ENCODE results near the gene CDC42EP2. TPM values are rescaled to one million over a fixed set of nuclear protein-coding genes. Genes with fewer than 3 reads are reported as not detected.

The CDC42EP2 gene
- total RNA-seq, 1 experiment from 2014 or later: 11.9 TPM

DNA sequence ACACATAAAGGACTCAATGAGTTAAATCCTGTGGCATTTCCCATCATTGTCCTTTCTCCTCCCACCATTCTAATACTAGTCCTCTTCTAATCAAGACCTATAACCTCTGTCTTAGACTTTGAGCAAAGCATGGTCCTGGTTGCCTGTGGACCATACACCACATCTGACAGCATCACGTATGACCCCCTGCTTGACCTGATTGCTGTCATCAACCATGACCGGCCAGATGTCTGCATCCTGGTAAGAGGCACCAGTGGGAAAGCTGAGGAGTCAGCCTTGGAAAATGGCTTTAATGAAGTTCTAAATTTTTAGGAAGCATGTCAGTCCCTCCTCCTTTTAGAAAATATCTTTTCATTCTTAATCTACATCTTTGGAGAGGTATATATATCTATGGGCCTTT lies 27.1 kb upstream of the CDC42EP2 start:
- no peak for DNase-seq
- Histone ChIP-seq H3K79me2 (ENCODE audit: insufficient read depth, low read length) (no peaks in the 10 kb centered on the region), H2AFZ (ENCODE audit: low read length) (no peak overlapping the region), H4K8ac (replicated peaks; ENCODE audit: insufficient read length, low read depth, low read length) (no peak overlapping the region), H2BK120ac (ENCODE audit: low read depth, low read length, poor library complexity, severe bottlenecking) (no peak overlapping the region), H4K91ac (ENCODE audit: insufficient read length, low read depth, low read length) (no peak overlapping the region), H3K27ac (ENCODE audit: insufficient read length, low read depth, low read length) (no peak overlapping the region), H3K9ac (ENCODE audit: extremely low read depth, insufficient read length, low read length) (no peak overlapping the region), H3K9me3 (ENCODE audit: control insufficient read depth, low read depth, low read length) (no peaks in the 10 kb centered on the region), H2AK5ac (ENCODE audit: insufficient read length, low read length) (no peak overlapping the region), H2BK15ac (ENCODE audit: low read depth, low read length) (no peak overlapping the region), H2BK5ac (ENCODE audit: insufficient read length, low read length) (no peak overlapping the region), H3K23me2 (ENCODE audit: insufficient read length, low read depth, low read length, poor library complexity, severe bottlenecking) (no peaks in the 10 kb centered on the region), H3K18ac (ENCODE audit: insufficient read length, low read depth, low read length) (no peak overlapping the region), H3K4ac (ENCODE audit: low read depth, low read length) (no peak overlapping the region), H3K27me3 (ENCODE audit: insufficient read depth, low read length) (no peaks in the 10 kb centered on the region), H3T11ph (ENCODE audit: low read length) (no peak overlapping the region), H4K20me1 (ENCODE audit: control insufficient read depth, insufficient read depth, insufficient read length) (no peaks in the 10 kb centered on the region), H3K79me1 (ENCODE audit: insufficient read depth, low read depth, low read length, poor library complexity, severe bottlenecking) (no peaks in the 10 kb centered on the region), H4K5ac (ENCODE audit: insufficient read length, low read depth, low read length) (no peak overlapping the region), H3K4me2 (ENCODE audit: insufficient read depth, insufficient read length, low read length) (no peak overlapping the region), H3K23ac (ENCODE audit: insufficient read length, low read depth, low read length) (no peak overlapping the region), H2BK12ac (ENCODE audit: insufficient read length, low read depth, low read length) (no peak overlapping the region), H3K56ac (ENCODE audit: insufficient read length, low read depth, low read length) (no peak overlapping the region), H3K14ac (ENCODE audit: insufficient read depth, low read length) (no peak overlapping the region), H3K4me1 (ENCODE audit: insufficient read depth, low read length) (no peaks in the 10 kb centered on the region; the same call in 1 of the 2 replicates), H2BK20ac (ENCODE audit: low read depth, low read length, poor library complexity, severe bottlenecking) (no peak overlapping the region)
- no CpG with 5 or more reads among the region's 2 CpGs for WGBS (ENCODE audit: extremely low coverage, insufficient read length, low lambda C conversion rate)
- Mint-ChIP-seq H3K27ac (no peak overlapping the region), H3K4me1 (peaks cover 0 to 9% of the 10 kb centered on the region in 2 experiments; a peak in 1 of 4 replicates), H3K36me3 (ENCODE audit: insufficient read depth in 1 of 3, low read depth in 3 of 3) (peaks cover 28 to 90% (median 77%) of the 10 kb centered on the region in 3 experiments), H3K27me3 (ENCODE audit: low read depth) (no peaks in the 10 kb centered on the region), H3K9me3 (no peaks in the 10 kb centered on the region), H3K4me3 (no peak overlapping the region)
- TF ChIP-seq, protein P1, sequence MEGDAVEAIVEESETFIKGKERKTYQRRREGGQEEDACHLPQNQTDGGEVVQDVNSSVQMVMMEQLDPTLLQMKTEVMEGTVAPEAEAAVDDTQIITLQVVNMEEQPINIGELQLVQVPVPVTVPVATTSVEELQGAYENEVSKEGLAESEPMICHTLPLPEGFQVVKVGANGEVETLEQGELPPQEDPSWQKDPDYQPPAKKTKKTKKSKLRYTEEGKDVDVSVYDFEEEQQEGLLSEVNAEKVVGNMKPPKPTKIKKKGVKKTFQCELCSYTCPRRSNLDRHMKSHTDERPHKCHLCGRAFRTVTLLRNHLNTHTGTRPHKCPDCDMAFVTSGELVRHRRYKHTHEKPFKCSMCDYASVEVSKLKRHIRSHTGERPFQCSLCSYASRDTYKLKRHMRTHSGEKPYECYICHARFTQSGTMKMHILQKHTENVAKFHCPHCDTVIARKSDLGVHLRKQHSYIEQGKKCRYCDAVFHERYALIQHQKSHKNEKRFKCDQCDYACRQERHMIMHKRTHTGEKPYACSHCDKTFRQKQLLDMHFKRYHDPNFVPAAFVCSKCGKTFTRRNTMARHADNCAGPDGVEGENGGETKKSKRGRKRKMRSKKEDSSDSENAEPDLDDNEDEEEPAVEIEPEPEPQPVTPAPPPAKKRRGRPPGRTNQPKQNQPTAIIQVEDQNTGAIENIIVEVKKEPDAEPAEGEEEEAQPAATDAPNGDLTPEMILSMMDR (conservative IDR thresholded peaks at IDR 0.05): no peak

All from H9 (cell line).